ENCODE measurements around the gene SRRM4.
"Not testable (repeated sequence)": the region's sequence is repeated elsewhere in the genome, so short reads cannot be mapped to it uniquely, and the experiment has no call there.

The SRRM4 gene

GRCh38 chr12:118981285-118982211, at the start of gene SRRM4:
TSS of gene SRRM4 (plus strand) at chr12:118981541. CDS start at chr12:118981883, 342 bp downstream.
- DNase-seq (ENCODE audit: low spot score) = peak; percentile 90

- DNase-seq (ENCODE audit: low spot score) = no peak
These were observed 35.1 kb upstream of the SRRM4 start for GRCh38 chr12:118946256-118946655.

- peak; percentile 17 for DNase-seq (ENCODE audit: low spot score)
These were observed 22.8 kb upstream of the SRRM4 start for GRCh38 chr12:118958520-118958919.

GRCh38 chr12:118959348-118959747, 22.0 kb upstream of the SRRM4 start:
- DNase-seq (ENCODE audit: low spot score) = no peak

- DNase-seq (ENCODE audit: low spot score) = no peak
These were observed 21.3 kb upstream of the SRRM4 start for GRCh38 chr12:118959985-118960560.

- no peak for DNase-seq (ENCODE audit: low spot score)
These were observed 20.5 kb upstream of the SRRM4 start for GRCh38 chr12:118960865-118961264.

GRCh38 chr12:118964988-118965387, 16.4 kb upstream of the SRRM4 start:
- no peak for DNase-seq (ENCODE audit: low spot score)

GRCh38 chr12:118970856-118971255, 10.5 kb upstream of the SRRM4 start:
- no peak for DNase-seq (ENCODE audit: low spot score)

- no peak for DNase-seq (ENCODE audit: low spot score)
These were observed 8.4 kb upstream of the SRRM4 start for GRCh38 chr12:118972982-118973381.

GRCh38 chr12:118979763-118980406, 1.5 kb upstream of the SRRM4 start:
- peak; percentile 87 for DNase-seq (ENCODE audit: low spot score)

- peak; percentile 48 for DNase-seq (ENCODE audit: low spot score)
These were observed 830 bp upstream of the SRRM4 start for GRCh38 chr12:118980407-118981014.

GRCh38 chr12:118982302-118982701, 961 bp downstream of the SRRM4 start:
- no peak for DNase-seq (ENCODE audit: low spot score)

GRCh38 chr12:118982984-118983761, 1.8 kb downstream of the SRRM4 start:
- DNase-seq (ENCODE audit: low spot score) = no peak

- DNase-seq (ENCODE audit: low spot score) = no peak
These were observed 3.0 kb downstream of the SRRM4 start for GRCh38 chr12:118984161-118984943.

GRCh38 chr12:118986050-118986449, 4.7 kb downstream of the SRRM4 start:
- DNase-seq (ENCODE audit: low spot score) = peak; percentile 23

GRCh38 chr12:118999107-118999506, 17.8 kb downstream of the SRRM4 start:
- DNase-seq (ENCODE audit: low spot score) = no peak

GRCh38 chr12:119005085-119005484, 23.7 kb downstream of the SRRM4 start:
- no peak for DNase-seq (ENCODE audit: low spot score)

GRCh38 chr12:119005913-119006312, 24.6 kb downstream of the SRRM4 start:
- no peak for DNase-seq (ENCODE audit: low spot score)

- peak; percentile 55 for DNase-seq (ENCODE audit: low spot score)
These were observed 25.4 kb downstream of the SRRM4 start for GRCh38 chr12:119006746-119007145.

- DNase-seq (ENCODE audit: low spot score) = not testable (repeated sequence)
These were observed 26.9 kb downstream of the SRRM4 start for GRCh38 chr12:119008273-119008672.
